Large intestine (tissue), 3 donors: ENCODE measurements around the gene STON2. TPM values are rescaled to one million over a fixed set of nuclear protein-coding genes. Genes with fewer than 3 reads are reported as not detected.

Source experiments
- DNase-seq, 2 donors: peaks; one replicate each; pipeline versions ENCODE4 v3.0.0 to v3.0.0-alpha.2; 2013
- H3K27ac ChIP-seq: one replicate; pipeline ENCODE4 v1.5.1; 2013; ENCODE audit warnings: low read length
- H3K27me3 ChIP-seq: 2 replicates; pipeline ENCODE4 v1.6.1; 2013; ENCODE audit warnings: low read length; ENCODE audit not compliant: control insufficient read depth, insufficient read depth
- H3K36me3 ChIP-seq: 2 replicates; pipeline ENCODE4 v1.6.1; 2013; ENCODE audit warnings: low read length; ENCODE audit not compliant: control insufficient read depth, insufficient read depth
- H3K4me1 ChIP-seq: one replicate; pipeline ENCODE4 v1.6.1; 2013; ENCODE audit warnings: low read length; ENCODE audit not compliant: control insufficient read depth, insufficient read depth
- H3K4me3 ChIP-seq: one replicate; pipeline ENCODE4 v1.5.1; 2013; ENCODE audit warnings: low read length
- H3K9me3 ChIP-seq: one replicate; pipeline ENCODE4 v1.6.1; 2013; ENCODE audit warnings: mild to moderate bottlenecking, low read depth, low read length, moderate library complexity; ENCODE audit not compliant: control insufficient read depth
- WGBS: methylation state at CpG from one replicate; pipeline ENCODE4 v1.1.5; 2013; ENCODE audit warnings: low lambda C conversion rate; ENCODE audit not compliant: insufficient coverage; 5-methylcytosine and 5-hydroxymethylcytosine counted together
- polyA plus RNA-seq: library from polyadenylated mRNA; unstranded; fragments of 120-200 nt; gene quantifications from one replicate; pipeline ENCODE4 v1.2.1, GENCODE V29; 2013

Gene STON2
- polyA plus RNA-seq, 1 donor = 14.6 TPM

GRCh38 chr14:81289516-81289915, 110.6 kb downstream of the STON2 start:
- H3K27me3 ChIP-seq = no peaks in the 10 kb centered on the region
- H3K4me1 ChIP-seq = no peaks in the 10 kb centered on the region
- H3K9me3 ChIP-seq = peaks cover 7% of the 10 kb centered on the region
- peaks cover 2% of the 10 kb centered on the region for H3K36me3 ChIP-seq
- no CpG with 5 or more reads among the region's 6 CpGs for WGBS
- no peak overlapping the region for H3K27ac ChIP-seq
- no peak overlapping the region for H3K4me3 ChIP-seq
- no peak for DNase-seq

- no peak overlapping the region for H3K27ac ChIP-seq
- no peak for DNase-seq
- H3K36me3 ChIP-seq = peaks cover 2% of the 10 kb centered on the region
- H3K27me3 ChIP-seq = no peaks in the 10 kb centered on the region
- no peaks in the 10 kb centered on the region for H3K4me1 ChIP-seq
- no peak overlapping the region for H3K4me3 ChIP-seq
- peaks cover 7% of the 10 kb centered on the region for H3K9me3 ChIP-seq
- 80% methylated on average over 2 of the region's 8 CpGs for WGBS
Observed at GRCh38 chr14:81286574-81287370, 113.4 kb downstream of the STON2 start.

- peaks cover 7% of the 10 kb centered on the region for H3K9me3 ChIP-seq
- no CpG with 5 or more reads among the region's 2 CpGs for WGBS
Observed at GRCh38 chr14:81285245-81285644, 114.9 kb downstream of the STON2 start.

GRCh38 chr14:81281332-81281731, 118.8 kb downstream of the STON2 start:
- Histone ChIP-seq H3K27me3 (no peaks in the 10 kb centered on the region), H3K27ac (no peak overlapping the region), H3K36me3 (peaks cover 17% of the 10 kb centered on the region), H3K4me3 (no peak overlapping the region), H3K9me3 (no peaks in the 10 kb centered on the region), H3K4me1 (no peaks in the 10 kb centered on the region)
- no CpG with 5 or more reads among the region's 1 CpG for WGBS
- DNase-seq = no peak

More at GRCh38 chr14:81285245-81285644, 114.9 kb downstream of the STON2 start:
- H3K36me3 ChIP-seq = peaks cover 2% of the 10 kb centered on the region
- H3K27me3 ChIP-seq = no peaks in the 10 kb centered on the region
- H3K27ac ChIP-seq = no peak overlapping the region
- H3K4me3 ChIP-seq = no peak overlapping the region
- DNase-seq = no peak
- no peaks in the 10 kb centered on the region for H3K4me1 ChIP-seq

GRCh38 chr14:81280136-81280791, 119.9 kb downstream of the STON2 start:
- Histone ChIP-seq H3K27ac (no peak overlapping the region), H3K9me3 (no peaks in the 10 kb centered on the region), H3K4me1 (no peaks in the 10 kb centered on the region), H3K27me3 (no peaks in the 10 kb centered on the region), H3K36me3 (peaks cover 24% of the 10 kb centered on the region), H3K4me3 (no peak overlapping the region)
- 93% methylated on average over 2 of the region's 9 CpGs for WGBS
- no peak for DNase-seq

GRCh38 chr14:81277096-81277495, 123.0 kb downstream of the STON2 start:
- H3K27ac ChIP-seq = no peak overlapping the region
- WGBS = no CpG with 5 or more reads among the region's 12 CpGs
- H3K36me3 ChIP-seq = peaks cover 24% of the 10 kb centered on the region
- no peaks in the 10 kb centered on the region for H3K27me3 ChIP-seq
- no peaks in the 10 kb centered on the region for H3K9me3 ChIP-seq
- no peak for DNase-seq
- no peaks in the 10 kb centered on the region for H3K4me1 ChIP-seq
- H3K4me3 ChIP-seq = no peak overlapping the region

GRCh38 chr14:81276073-81277069, 123.8 kb downstream of the STON2 start:
- Histone ChIP-seq H3K27me3 (no peaks in the 10 kb centered on the region), H3K4me3 (no peak overlapping the region), H3K27ac (no peak overlapping the region), H3K36me3 (peaks cover 24% of the 10 kb centered on the region), H3K9me3 (no peaks in the 10 kb centered on the region), H3K4me1 (no peaks in the 10 kb centered on the region)
- 71% methylated on average over 1 of the region's 11 CpGs for whole genome bisulfite sequencing
- no peak for DNase-seq

- Histone ChIP-seq H3K4me1 (no peaks in the 10 kb centered on the region), H3K27me3 (no peaks in the 10 kb centered on the region), H3K27ac (no peak overlapping the region), H3K36me3 (peaks cover 24% of the 10 kb centered on the region), H3K4me3 (no peak overlapping the region), H3K9me3 (no peaks in the 10 kb centered on the region)
- WGBS = 80% methylated on average over 1 of the region's 13 CpGs
- DNase-seq = no peak
Observed at GRCh38 chr14:81275305-81276072, 124.6 kb downstream of the STON2 start.

GRCh38 chr14:81273961-81274575, 126.1 kb downstream of the STON2 start:
- H3K27me3 ChIP-seq = no peaks in the 10 kb centered on the region

More at GRCh38 chr14:81273961-81274575, 126.1 kb downstream of the STON2 start:
- 93% methylated on average over 2 of the region's 3 CpGs for WGBS
- Histone ChIP-seq H3K27ac (no peak overlapping the region), H3K36me3 (peaks cover 24% of the 10 kb centered on the region), H3K9me3 (no peaks in the 10 kb centered on the region), H3K4me3 (no peak overlapping the region), H3K4me1 (peaks cover under 1% of the 10 kb centered on the region)
- DNase-seq = no peak
